ENCODE measurements around the gene UGT1A1. TPM values are rescaled to one million over a fixed set of nuclear protein-coding genes. Genes with fewer than 3 reads are reported as not detected.

Gene UGT1A1
- total RNA-seq, 4 donors from 2014 or later = 2.3 to 7.1 (median 3.4) TPM

GRCh38 chr2:233796254-233796653 is 36.2 kb downstream of the UGT1A1 start:
- Histone ChIP-seq H3K36me3 (no peaks in the 10 kb centered on the region), H3K4me3 (no peak overlapping the region), H3K9me3 (no peaks in the 10 kb centered on the region), H3K27ac (no peak overlapping the region), H3K4me1 (no peaks in the 10 kb centered on the region), H3K27me3 (no peaks in the 10 kb centered on the region)
- TF ChIP-seq CTCF (IDR thresholded peaks at IDR 0.05) = no peak
- TF ChIP-seq POLR2A (IDR thresholded peaks at IDR 0.05) = no peak
- intact Hi-C loops (cut with DNase I) = no loop called here
- 62 to 74% methylated on average over 6 to 9 of the region's 9 CpGs for WGBS, 2 donors
- no peak for DNase-seq

GRCh38 chr2:233798335-233799086 is 38.4 kb downstream of the UGT1A1 start:
- no peaks in the 10 kb centered on the region for H3K4me1 ChIP-seq
- WGBS, 2 donors = 74 to 82% methylated on average over 6 to 7 of the region's 14 CpGs

GRCh38 chr2:233799087-233799665 is 39.1 kb downstream of the UGT1A1 start:
- intact Hi-C loops (cut with DNase I) = no loop called here
- WGBS, 2 donors = 64 to 70% methylated on average over 7 of the region's 7 CpGs
- H3K36me3 ChIP-seq = no peaks in the 10 kb centered on the region
- no peak overlapping the region for H3K27ac ChIP-seq
- TF ChIP-seq POLR2A (IDR thresholded peaks at IDR 0.05) (no peak), CTCF (IDR thresholded peaks at IDR 0.05) (no peak)
- H3K9me3 ChIP-seq = no peaks in the 10 kb centered on the region
- H3K4me1 ChIP-seq = no peaks in the 10 kb centered on the region
- H3K4me3 ChIP-seq = no peak overlapping the region
- peaks cover 0 to 15% (median 0%) of the 10 kb centered on the region in 4 donors for H3K27me3 ChIP-seq
- DNase-seq = no peak

More at GRCh38 chr2:233798335-233799086, 38.4 kb downstream of the UGT1A1 start:
- Histone ChIP-seq H3K9me3 (no peaks in the 10 kb centered on the region), H3K36me3 (no peaks in the 10 kb centered on the region), H3K27ac (no peak overlapping the region), H3K4me3 (no peak overlapping the region), H3K27me3 (peaks cover 0 to 10% (median 0%) of the 10 kb centered on the region in 4 donors)
- no peak for DNase-seq
- TF ChIP-seq CTCF (IDR thresholded peaks at IDR 0.05) (no peak), POLR2A (IDR thresholded peaks at IDR 0.05) (no peak)
- intact Hi-C loops (cut with DNase I) = no loop called here

- no peak for TF ChIP-seq CTCF (IDR thresholded peaks at IDR 0.05)
- WGBS, 2 donors = 45 to 82% methylated on average over 4 to 5 of the region's 5 CpGs
- peaks cover 0 to 20% (median 0%) of the 10 kb centered on the region in 4 donors for H3K27me3 ChIP-seq
- H3K27ac ChIP-seq = no peak overlapping the region
- DNase-seq = no peak
- intact Hi-C loops (cut with DNase I) = no loop called here
- no peaks in the 10 kb centered on the region for H3K36me3 ChIP-seq
- no peaks in the 10 kb centered on the region for H3K4me1 ChIP-seq
- H3K9me3 ChIP-seq = no peaks in the 10 kb centered on the region
- no peak overlapping the region for H3K4me3 ChIP-seq
These were observed 39.6 kb downstream of the UGT1A1 start for GRCh38 chr2:233799716-233800115.

GRCh38 chr2:233800208-233800607 is 40.1 kb downstream of the UGT1A1 start:
- Histone ChIP-seq H3K27ac (no peak overlapping the region), H3K27me3 (peaks cover 0 to 23% (median 0%) of the 10 kb centered on the region in 4 donors), H3K4me1 (no peaks in the 10 kb centered on the region), H3K36me3 (no peaks in the 10 kb centered on the region), H3K9me3 (no peaks in the 10 kb centered on the region), H3K4me3 (no peak overlapping the region)
- no peak for TF ChIP-seq CTCF (IDR thresholded peaks at IDR 0.05)
- no peak for DNase-seq
- 72 to 79% methylated on average over 5 to 7 of the region's 7 CpGs for WGBS, 2 donors
- intact Hi-C loops (cut with DNase I) = no loop called here

Measured in esophagus squamous epithelium (tissue), 5 donors.